ENCODE measurements around the gene SRPRA.
"Not testable (repeated sequence)": the region's sequence is repeated elsewhere in the genome, so short reads cannot be mapped to it uniquely, and the experiment has no call there.

The SRPRA gene

GRCh38 chr11:126268708-126269579 is at the start of gene SRPRA, which contains the start of gene FOXRED1:
Gene SRPRA (minus strand): TSS chr11:126268895. CDS start chr11:126268804, 91 bp downstream.
Gene FOXRED1 (plus strand): TSS chr11:126269154. CDS start chr11:126269207, 53 bp downstream.
- peak; percentile 99 for DNase-seq

- DNase-seq = peak; percentile 47
These were observed 49.3 kb upstream of the SRPRA start for GRCh38 chr11:126317756-126318573.

- no peak for DNase-seq
These were observed 48.7 kb upstream of the SRPRA start for GRCh38 chr11:126317432-126317755.

GRCh38 chr11:126313826-126314225 is 45.1 kb upstream of the SRPRA start:
- DNase-seq = no peak

- no peak for DNase-seq
These were observed 44.3 kb upstream of the SRPRA start for GRCh38 chr11:126312961-126313360.

GRCh38 chr11:126311401-126312291 is 43.0 kb upstream of the SRPRA start:
- DNase-seq = no peak

- DNase-seq = no peak
These were observed 42.3 kb upstream of the SRPRA start for GRCh38 chr11:126310992-126311310.

- DNase-seq = peak; percentile 72
These were observed 41.7 kb upstream of the SRPRA start for GRCh38 chr11:126310200-126310991.

- DNase-seq = not testable (repeated sequence)
These were observed 40.1 kb upstream of the SRPRA start for GRCh38 chr11:126308771-126309170.

GRCh38 chr11:126308271-126308671 is 39.6 kb upstream of the SRPRA start:
- DNase-seq = no peak

GRCh38 chr11:126307706-126308105 is 39.0 kb upstream of the SRPRA start:
- DNase-seq = peak; percentile 26

- DNase-seq = no peak
These were observed 37.0 kb upstream of the SRPRA start for GRCh38 chr11:126305699-126306098.

GRCh38 chr11:126304457-126305075 is 35.9 kb upstream of the SRPRA start:
- DNase-seq = no peak

GRCh38 chr11:126303623-126304456 is 35.1 kb upstream of the SRPRA start, which contains the start of gene DCPS:
Gene DCPS (plus strand): TSS chr11:126304060. CDS start chr11:126304081, 21 bp downstream.
- peak; percentile 90 for DNase-seq

GRCh38 chr11:126297004-126297403 is 28.3 kb upstream of the SRPRA start:
- no peak for DNase-seq

GRCh38 chr11:126293726-126294125 is 25.0 kb upstream of the SRPRA start:
- DNase-seq = no peak

- DNase-seq = no peak
These were observed 22.2 kb upstream of the SRPRA start for GRCh38 chr11:126290887-126291286.

- DNase-seq = no peak
These were observed 19.5 kb upstream of the SRPRA start for GRCh38 chr11:126288237-126288636.

- DNase-seq = peak; percentile 90
These were observed 16.1 kb upstream of the SRPRA start for GRCh38 chr11:126284829-126285228.

All from CD4-positive, alpha-beta T cell treated with Interleukin-17A for 4 hours (primary cell).